Right atrium auricular region (tissue), 2 donors: Measurements from ENCODE around the gene MAGI2. TPM values are rescaled to one million over a fixed set of nuclear protein-coding genes. Genes with fewer than 3 reads are reported as not detected.

Experiments used
- DNase-seq: peaks from one replicate; pipeline ENCODE4 v3.0.0-alpha.2; 2019; ENCODE audit warnings: low spot score
- H3K27ac ChIP-seq, 2 donors: fragments of 200-600 bp; sonication (generic); 1 replicate in 1 of 2; 2 replicates in 1 of 2; pipeline ENCODE4 v1.5.1; 2016 to 2019
- H3K27me3 ChIP-seq, 2 donors: fragments of 200-600 bp; sonication (generic); one replicate each; pipeline versions ENCODE4 v1.5.1 to v1.6.0; 2017 to 2019
- H3K36me3 ChIP-seq: fragments of 200-600 bp; sonication (generic); one replicate; pipeline ENCODE4 v1.5.1; 2016
- H3K4me1 ChIP-seq, 2 donors: fragments of 200-600 bp; sonication (generic); one replicate each; pipeline versions ENCODE4 v1.5.1 to v1.6.0; 2017 to 2019
- H3K4me3 ChIP-seq, 2 donors: fragments of 200-600 bp; sonication (generic); 1 replicate in 1 of 2; 2 replicates in 1 of 2; pipeline ENCODE4 v1.5.1; 2017 to 2019; ENCODE audit warnings: mild to moderate bottlenecking in 1 of 2, moderate library complexity in 1 of 2
- H3K9me3 ChIP-seq, 2 donors: fragments of 200-600 bp; sonication (generic); one replicate each; pipeline ENCODE4 v1.5.1; 2019
- total RNA-seq, 2 donors: library from RNA; depleted of rRNA; stranded (reverse); fragments of >200 nt; gene quantifications; one replicate each; pipeline ENCODE4 v1.1.0, GENCODE V29; 2016
- TF ChIP-seq, protein P1 (sequence below), 2 donors: fragments of 200-600 bp; sonication (generic); IDR thresholded peaks; one replicate each; pipeline ENCODE4 v1.5.1; 2019; ENCODE audit warnings: antibody characterized with exemption in 2 of 2

MAGI2 gene
- total RNA-seq, 2 donors from 2014 or later, result 5.9 to 6.0 TPM

DNA sequence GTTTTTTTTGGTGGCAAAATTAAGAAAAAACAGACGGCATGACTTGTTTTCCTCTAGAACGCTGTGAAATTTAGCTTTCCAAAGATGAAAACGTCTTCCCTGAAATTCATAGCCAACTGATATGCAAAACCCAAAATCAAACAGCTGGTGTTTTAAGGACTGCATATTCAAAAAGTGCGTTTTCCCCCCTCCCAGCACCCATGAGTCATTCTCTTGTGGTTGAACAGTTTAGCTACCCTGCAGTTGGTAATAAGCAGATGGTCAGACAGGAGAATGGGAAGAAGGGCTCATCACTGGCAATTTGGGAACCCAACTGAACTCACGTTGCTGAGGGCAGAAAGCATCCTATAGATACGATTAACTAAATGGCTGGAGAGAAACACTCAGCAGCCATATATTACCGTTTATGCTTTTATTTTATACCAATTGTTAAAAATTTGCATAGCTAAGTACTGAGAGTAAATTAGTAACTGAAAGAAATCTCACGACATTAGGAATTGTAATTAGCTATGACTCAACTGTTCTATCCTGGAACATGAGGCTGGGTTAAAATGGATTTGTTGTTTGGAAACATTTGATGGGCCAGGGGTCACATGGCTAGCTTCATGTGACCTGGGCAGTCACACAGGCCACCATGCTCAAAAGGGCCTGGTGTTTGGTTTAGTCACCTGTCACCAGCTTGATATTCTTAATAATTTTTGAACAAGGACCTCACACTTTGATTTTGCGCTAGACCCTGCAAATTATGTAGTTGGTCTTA, 1311.8 kb downstream of the MAGI2 start:
- no peak overlapping the region for H3K4me3 ChIP-seq
- TF ChIP-seq, protein P1, sequence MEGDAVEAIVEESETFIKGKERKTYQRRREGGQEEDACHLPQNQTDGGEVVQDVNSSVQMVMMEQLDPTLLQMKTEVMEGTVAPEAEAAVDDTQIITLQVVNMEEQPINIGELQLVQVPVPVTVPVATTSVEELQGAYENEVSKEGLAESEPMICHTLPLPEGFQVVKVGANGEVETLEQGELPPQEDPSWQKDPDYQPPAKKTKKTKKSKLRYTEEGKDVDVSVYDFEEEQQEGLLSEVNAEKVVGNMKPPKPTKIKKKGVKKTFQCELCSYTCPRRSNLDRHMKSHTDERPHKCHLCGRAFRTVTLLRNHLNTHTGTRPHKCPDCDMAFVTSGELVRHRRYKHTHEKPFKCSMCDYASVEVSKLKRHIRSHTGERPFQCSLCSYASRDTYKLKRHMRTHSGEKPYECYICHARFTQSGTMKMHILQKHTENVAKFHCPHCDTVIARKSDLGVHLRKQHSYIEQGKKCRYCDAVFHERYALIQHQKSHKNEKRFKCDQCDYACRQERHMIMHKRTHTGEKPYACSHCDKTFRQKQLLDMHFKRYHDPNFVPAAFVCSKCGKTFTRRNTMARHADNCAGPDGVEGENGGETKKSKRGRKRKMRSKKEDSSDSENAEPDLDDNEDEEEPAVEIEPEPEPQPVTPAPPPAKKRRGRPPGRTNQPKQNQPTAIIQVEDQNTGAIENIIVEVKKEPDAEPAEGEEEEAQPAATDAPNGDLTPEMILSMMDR (IDR thresholded peaks at IDR 0.05), result no peak

DNA sequence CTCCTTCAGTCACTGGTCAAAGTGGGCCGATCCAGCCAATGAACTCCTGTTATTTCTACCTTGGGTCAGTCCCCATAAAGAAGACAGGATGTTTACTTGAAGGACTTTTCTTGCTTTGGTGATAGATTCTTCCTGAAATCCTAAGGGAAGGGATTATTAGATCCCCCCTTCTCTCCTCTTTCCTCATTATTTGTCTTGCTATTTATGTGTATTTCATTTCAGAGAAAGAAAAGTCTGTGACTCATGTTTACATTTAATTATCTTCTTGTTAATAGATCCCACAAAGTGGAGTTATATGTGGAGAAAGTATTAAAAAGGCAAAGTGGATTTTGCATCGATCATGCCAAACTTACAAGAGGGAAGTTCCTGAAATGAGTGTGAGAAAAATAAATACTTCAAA, 1313.4 kb downstream of the MAGI2 start:
- Histone ChIP-seq H3K9me3 (no peaks in the 10 kb centered on the region), H3K4me3 (no peak overlapping the region), H3K27me3 (no peaks in the 10 kb centered on the region), H3K36me3 (no peaks in the 10 kb centered on the region), H3K4me1 (no peaks in the 10 kb centered on the region), H3K27ac (no peak overlapping the region)
- TF ChIP-seq, protein P1 (IDR thresholded peaks at IDR 0.05), result no peak
- no peak for DNase-seq

More for the DNA sequence above, 1311.8 kb downstream of the MAGI2 start:
- no peak overlapping the region for H3K27ac ChIP-seq
- no peaks in the 10 kb centered on the region for H3K36me3 ChIP-seq
- no peaks in the 10 kb centered on the region for H3K4me1 ChIP-seq
- no peaks in the 10 kb centered on the region for H3K9me3 ChIP-seq
- DNase-seq, result no peak
- H3K27me3 ChIP-seq, result no peaks in the 10 kb centered on the region

DNA sequence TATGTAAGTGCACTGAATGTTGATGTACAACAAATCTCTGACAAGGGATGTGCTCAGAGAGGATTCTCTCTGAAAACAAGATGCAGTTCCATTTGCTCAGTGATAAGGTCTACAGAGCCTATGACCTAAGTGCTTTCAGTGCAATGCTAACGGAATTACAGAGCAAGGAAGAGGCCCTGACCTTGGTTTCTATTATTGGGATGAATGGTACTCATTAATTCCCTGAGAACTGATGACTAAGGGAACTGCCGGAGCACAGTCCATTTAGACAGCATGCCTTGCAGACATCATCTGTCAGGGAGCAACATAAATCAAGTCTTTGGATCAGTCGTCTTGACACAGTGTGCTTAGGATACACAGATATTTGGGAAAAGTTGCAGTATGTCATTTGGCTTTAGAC, 1314.1 kb downstream of the MAGI2 start:
- Histone ChIP-seq H3K27ac (no peak overlapping the region), H3K4me3 (no peak overlapping the region), H3K9me3 (no peaks in the 10 kb centered on the region), H3K36me3 (no peaks in the 10 kb centered on the region), H3K27me3 (no peaks in the 10 kb centered on the region), H3K4me1 (no peaks in the 10 kb centered on the region)
- TF ChIP-seq, protein P1 (IDR thresholded peaks at IDR 0.05), result no peak
- DNase-seq, result no peak

DNA sequence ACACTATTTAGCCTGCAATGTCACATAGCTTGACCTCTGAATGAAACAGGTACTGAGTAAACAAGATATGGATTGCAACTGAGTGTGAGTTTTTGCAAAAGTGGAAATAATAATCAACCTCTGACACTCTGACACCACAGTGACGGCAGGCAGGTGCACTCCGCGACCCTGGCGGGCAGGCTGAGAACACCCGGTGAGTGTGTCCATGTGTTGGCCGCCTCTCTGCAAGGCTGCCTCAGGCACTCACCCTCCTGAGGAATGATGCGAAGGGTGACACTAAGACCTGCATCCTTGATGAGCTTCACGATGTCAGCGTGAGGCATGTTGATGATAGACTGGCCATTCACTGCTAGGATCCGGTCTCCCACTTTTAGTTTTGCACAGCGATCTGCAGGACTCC, 1318.7 kb downstream of the MAGI2 start:
- H3K4me3 ChIP-seq, result no peak overlapping the region
- TF ChIP-seq, protein P1 (IDR thresholded peaks at IDR 0.05), result no peak
- H3K27ac ChIP-seq, result no peak overlapping the region
- no peaks in the 10 kb centered on the region for H3K36me3 ChIP-seq
- DNase-seq, result no peak
- H3K9me3 ChIP-seq, result no peaks in the 10 kb centered on the region
- no peaks in the 10 kb centered on the region for H3K4me1 ChIP-seq
- no peaks in the 10 kb centered on the region for H3K27me3 ChIP-seq

DNA sequence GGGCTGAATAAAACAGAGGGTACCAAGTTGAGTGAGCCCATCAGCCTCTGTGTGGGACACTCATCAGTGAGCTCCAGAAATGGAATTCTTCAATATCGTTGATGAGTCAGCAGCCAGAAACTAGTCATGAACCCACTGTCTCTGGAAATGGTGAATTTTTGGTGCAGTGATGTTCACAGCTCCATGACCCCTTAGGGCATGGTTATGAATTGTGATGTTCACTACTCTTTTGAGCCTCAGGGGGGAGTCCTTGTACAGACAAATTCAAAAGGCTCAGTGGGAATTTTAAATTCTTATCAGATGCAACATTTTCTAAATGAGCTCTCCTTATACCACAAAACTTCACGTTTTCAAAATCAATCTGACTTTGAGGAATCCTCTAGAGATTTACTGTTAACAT, 1319.2 kb downstream of the MAGI2 start:
- H3K27me3 ChIP-seq, result no peaks in the 10 kb centered on the region
- H3K9me3 ChIP-seq, result no peaks in the 10 kb centered on the region
- no peak overlapping the region for H3K27ac ChIP-seq
- no peak for DNase-seq
- no peaks in the 10 kb centered on the region for H3K36me3 ChIP-seq
- no peak overlapping the region for H3K4me3 ChIP-seq
- TF ChIP-seq, protein P1 (IDR thresholded peaks at IDR 0.05), result peak in 1 of 2 donors; percentile 57
- no peaks in the 10 kb centered on the region for H3K4me1 ChIP-seq
